Stromal cell of bone marrow (primary cell): Measurements from ENCODE around the gene CST7.
"Not testable (repeated sequence)": the region's sequence is repeated elsewhere in the genome, so short reads cannot be mapped to it uniquely, and the experiment has no call there.

ENCODE experiments used
- DNase-seq: peaks from one replicate; pipeline ENCODE4 v3.0.0-alpha.2; 2012; ENCODE audit warnings: low read depth

CST7 gene

DNA sequence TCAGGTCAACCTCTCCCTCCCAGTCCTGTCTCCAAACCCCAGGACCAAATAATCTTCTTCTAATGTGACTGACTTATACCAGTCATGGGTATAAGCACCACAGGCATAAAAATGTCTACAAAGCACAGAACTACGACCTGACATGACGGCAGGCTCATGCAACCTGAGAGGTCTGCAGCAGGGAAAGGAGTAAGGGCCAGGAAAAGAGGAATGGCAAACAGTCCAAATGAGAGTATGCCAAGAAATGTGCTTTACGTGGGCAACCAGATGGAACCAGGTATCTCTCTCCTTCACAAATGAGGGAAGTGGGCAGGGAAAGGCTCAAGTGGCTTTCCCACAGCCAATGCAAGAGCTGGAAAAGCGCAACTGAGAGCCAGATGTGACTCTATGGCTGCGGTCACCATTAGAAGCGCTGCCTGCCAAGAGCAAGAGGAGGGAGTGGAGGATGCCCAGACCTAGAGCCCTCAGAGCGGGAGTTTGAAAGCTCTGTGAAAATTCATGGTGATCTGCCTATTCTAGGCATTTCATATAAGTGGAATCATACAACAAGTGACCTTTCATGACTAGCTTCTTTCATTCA is 37.5 kb downstream of the CST7 start:
- no peak for DNase-seq

- DNase-seq = no peak
Measured at GRCh38 chr20:24987244-24987643, 38.2 kb downstream of the CST7 start.

DNA sequence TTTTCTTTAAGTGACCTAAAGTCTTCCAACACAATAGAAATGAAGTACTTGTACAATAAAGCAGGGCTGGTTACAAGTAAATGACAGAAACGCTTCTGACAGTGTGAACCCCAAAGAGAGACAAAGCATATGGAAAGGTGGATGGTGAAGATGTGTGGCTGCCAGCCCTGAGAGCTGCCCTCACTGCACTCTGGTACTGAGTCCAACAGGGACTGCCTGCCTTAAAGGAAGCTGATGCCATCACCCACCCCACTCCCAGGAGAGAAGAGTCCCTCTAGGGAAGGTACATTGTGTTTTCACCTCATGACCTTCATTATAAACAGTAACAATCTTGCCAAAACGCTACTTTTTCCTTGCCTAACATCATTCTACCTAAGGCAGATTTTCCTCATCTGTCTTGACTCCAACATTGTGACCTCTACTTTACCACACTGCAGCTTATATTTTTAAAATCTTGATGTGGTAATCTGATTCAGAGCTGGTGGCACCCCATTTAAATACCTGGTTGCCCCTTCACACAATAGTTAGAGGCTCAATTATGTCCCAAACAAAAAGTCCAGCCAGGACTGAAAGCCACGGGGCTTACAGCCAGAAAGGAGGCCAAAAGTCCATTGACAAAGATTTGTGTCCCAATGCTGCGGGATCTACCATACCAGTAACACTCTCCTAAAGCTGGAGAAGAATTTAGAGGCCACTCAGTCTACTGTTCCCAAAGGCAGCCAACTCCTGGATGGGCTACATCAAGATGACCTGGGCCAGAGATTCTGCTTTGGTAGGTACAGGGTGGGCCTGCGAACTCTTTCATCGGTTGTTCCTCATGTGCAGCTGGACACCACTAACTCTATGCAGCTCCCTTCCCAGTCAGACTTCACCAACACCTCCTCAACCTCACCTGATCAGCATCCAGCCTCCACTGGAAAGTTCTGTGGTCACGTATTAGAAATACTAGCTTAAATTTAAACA is 39.1 kb downstream of the CST7 start:
- no peak for DNase-seq

GRCh38 chr20:24989162-24989561 is 40.1 kb downstream of the CST7 start:
- no peak for DNase-seq

GRCh38 chr20:24990810-24991252 is 41.8 kb downstream of the CST7 start:
- DNase-seq = no peak

- DNase-seq = no peak
Measured at GRCh38 chr20:24991897-24992486, 42.9 kb downstream of the CST7 start.

DNA sequence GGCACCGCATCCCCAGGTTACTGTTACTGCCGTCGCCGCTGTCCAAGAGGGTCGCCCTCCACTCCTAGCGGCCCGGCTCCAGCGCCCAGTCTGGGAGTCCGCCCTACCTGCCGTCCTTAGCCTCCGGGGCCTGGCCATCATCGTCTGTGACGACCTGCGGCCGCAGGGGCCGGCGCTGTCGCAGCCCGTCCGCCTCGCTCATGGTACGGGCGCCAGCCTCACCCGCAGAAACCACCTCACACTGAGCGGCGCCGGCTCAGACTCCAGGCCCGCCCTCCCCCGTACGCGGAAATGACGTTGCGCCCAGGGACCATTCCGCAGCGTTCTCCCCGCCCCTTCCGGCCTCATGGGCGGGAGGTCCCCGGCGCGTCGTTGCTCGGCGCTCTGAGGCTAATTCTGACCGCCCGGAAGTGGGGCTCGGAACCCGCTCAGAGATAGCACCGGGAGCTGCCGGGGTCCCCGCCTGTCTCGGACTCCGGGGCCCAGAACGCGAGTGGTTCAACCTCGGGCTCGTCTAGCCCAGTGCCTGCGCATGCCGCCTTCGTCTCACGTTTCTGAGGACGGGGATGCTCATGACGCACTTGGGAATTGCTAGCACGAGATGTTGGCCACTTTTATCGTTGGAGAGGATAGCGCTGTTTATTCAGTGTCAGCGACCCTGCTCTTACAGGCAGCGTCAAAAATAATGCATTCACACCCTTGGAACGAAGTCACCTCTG is 43.6 kb downstream of the CST7 start, which contains the start of gene APMAP:
TSS of gene APMAP (minus strand) at position 265 of the 719 bp plus-strand sequence. CDS start at position 202, 63 bp downstream.
- DNase-seq = peak; percentile 83

DNA sequence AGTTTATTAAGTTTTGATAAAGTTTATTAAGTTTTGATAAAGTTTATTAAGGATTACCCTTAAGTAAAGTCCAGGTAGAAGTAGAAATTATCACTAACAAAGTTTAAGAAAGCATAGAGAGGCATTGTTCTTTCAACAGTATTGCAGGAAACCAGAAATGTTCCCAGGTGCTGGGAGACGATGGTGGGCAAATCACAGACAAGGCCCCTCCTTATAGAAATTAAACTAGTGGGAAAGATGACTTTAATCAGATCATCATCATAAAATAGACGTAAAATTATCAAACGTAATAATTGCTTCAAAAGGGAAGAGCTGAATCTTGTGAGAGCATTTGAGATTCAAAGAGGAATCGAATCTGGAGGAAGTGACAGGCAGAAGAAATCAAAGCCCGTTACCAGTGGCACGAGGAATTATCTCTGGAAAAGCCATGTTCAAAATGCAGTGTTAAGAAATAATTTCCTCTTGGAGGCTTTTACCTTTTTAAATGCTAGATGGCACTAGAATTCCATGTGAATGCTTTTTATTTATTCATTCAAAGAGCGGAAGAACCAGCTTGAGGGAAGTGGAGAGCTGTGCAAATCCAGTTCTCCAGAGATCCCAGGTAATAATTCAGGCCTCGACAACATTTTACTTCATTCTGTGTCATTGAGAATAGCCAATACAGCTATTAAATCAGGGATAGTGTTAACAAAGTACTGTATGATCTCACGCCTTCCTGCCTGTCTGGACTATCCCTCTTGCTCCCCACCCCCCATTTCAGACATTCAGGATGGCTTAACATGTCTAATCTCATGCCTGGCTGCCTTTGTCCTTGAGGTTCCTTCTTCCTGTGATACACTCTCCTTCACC is 44.5 kb downstream of the CST7 start:
- DNase-seq = peak; percentile 40

- DNase-seq = no peak
Measured at GRCh38 chr20:24994186-24994465, 45.1 kb downstream of the CST7 start.

DNA sequence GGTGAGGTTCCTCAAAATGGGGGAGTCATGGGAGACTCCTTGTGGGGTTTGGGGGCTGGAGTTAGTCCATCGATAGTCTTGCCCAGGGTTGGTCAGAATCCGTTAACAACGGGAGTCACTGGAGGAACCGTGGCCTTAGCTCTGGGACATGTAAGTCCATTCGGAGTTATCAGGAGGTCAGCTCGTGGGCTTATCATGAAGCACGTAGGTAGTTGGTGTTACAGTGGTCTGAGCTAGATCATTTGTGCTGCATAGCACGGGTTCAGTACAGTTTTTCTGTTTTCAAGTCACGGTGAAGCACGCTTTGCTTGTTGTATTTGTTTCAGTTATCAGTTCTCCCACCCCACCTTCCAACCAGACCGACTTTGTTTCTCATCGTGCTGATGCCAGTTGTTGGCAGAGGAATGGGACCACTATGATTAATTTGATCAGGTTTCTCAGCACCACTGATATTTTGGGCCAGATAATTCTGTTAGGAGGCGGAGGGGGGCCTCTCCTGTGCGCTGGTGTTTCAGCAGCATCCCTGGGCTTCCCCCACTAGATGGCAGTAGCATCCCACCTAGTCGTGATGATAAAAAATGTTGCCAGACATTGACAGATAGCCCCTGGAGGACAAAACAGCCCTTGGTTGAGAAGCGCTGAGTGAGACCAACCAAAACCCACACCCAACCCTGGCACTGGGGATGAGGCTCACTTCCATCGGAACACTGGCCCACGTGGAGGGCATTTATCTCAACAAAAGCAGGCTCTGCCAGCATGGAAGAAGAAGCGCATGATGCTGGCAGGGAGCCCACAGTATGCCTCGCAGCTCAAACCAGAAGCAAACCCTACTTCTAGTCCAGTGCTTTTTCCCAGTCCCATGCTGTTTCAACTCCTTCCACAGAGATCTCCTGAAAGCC is 45.6 kb downstream of the CST7 start:
- DNase-seq = peak; percentile 57

- DNase-seq = no peak
Measured at GRCh38 chr20:24995741-24996448, 46.8 kb downstream of the CST7 start.

DNA sequence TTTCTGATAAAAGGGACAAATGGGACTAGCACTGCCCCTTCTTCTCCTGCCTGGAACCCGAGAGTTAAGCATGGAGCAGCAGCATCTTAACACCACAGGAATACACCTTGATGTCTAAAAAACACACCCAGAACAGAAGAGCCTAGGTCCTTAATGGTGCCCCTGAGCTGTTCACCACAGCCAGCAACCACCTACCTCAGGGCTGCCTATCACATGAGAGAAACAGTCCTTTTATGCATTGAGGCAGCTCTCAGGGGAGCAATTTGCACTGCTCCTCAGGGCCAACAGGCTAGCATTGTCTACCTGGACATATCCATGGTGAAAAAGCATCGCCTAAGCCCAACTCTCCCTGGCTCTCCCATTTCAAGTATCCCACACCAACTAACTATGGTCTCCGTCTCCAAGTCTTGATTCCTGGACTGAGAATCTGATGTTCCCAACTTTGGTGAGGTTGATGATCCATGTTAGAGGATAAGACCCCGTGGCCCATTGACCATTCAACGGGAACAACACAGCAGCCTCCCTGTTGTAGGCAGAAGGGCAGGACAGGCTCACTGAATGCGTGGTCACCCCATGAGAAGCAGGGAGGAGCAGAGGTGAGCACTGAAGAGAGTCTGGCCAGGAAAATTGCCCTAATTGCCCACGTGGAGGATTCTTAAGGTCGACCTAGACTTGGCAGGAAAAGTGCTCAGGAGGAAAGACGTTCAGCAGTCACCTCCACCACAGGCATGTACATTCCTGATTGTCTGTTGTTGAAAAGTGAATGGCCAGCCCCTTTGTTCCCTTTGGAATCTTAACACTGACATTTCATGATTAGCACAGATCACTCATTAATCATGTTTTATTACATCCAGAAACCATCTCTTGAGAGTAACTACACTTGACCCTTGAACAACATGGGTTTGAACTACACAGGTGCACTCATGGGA is 47.6 kb downstream of the CST7 start:
- DNase-seq = no peak

- no peak for DNase-seq
Measured at GRCh38 chr20:24998121-24998520, 49.1 kb downstream of the CST7 start.

- DNase-seq = no peak
Measured at GRCh38 chr20:24998631-24999445, 49.8 kb downstream of the CST7 start.

DNA sequence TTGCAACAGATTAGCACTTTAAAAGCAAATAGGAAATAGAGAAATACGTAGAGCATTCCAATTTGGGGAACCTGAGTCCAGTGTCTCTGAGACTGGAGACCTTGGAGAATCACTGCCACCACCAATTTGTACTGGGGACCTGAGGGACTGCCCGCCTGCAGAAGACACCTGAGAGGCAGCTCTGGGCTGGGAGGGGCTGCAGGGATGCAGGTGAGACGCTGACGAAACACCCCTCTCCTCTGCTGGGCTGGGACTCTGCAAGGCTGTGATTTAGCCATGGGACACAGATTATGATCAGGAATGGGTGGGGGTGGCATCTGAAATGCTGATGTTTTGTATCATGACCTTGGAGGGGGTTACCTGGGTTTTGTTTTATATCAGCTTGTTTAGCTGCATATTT is 50.5 kb downstream of the CST7 start:
- no peak for DNase-seq

DNA sequence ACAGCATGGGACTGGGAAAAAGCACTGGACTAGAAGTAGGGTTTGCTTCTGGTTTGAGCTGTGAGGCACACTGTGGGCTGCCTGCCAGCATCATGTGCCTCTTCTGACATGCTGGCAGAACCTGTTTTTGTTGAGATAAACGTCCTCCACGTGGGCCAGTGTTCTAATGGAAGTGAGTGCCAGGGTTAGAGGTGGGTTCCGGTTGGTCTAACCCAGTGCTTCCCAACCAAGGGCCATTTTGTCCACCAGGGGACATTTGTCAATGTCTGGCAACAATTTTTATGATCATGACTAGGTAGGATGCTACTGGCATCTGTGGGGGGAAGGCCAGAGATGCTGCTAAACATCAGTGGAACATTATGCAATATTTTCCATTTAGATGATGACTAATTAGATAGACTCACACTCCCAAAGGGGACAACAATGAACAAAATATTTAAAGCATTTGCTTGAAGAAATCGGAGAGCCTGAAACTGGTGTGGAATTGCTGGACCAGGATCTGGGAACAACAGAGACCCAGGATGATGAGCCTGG is 51.3 kb downstream of the CST7 start:
- peak; percentile 83 for DNase-seq

DNA sequence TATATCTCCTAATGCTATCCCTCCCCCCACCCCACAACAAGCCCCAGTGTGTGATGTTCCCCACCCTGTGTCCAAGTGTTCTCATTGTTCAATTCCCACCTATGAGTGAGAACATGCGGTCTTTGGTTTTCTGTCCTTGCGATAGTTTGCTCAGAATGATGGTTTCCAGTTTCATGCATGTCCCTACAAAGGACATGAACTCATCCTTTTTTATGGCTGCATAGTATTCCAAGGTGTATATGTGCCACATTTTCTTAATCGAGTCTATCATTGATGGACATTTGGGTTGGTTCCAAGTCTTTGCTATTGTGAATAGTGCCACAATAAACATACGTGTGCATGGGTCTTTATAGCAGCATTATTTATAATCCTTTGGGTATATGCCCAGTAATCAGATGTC is 52.3 kb downstream of the CST7 start:
- DNase-seq = not testable (repeated sequence)

GRCh38 chr20:25003002-25003401 is 53.9 kb downstream of the CST7 start:
- no peak for DNase-seq
